ENCODE results near the gene HRNR. TPM values are rescaled to one million over a fixed set of nuclear protein-coding genes. Genes with fewer than 3 reads are reported as not detected.

The HRNR gene
- not detected for total RNA-seq

GRCh38 chr1:152224093-152224492, at the start of gene HRNR:
TSS of gene HRNR (minus strand) at chr1:152224193. CDS start at chr1:152223253, 940 bp downstream.

Other genes starting within 250 kb of the HRNR start
- gene S100A10, start 230.3 kb downstream of the HRNR start, total RNA-seq: 1.6 TPM
- gene S100A11, start 187.2 kb downstream of the HRNR start, total RNA-seq: 2.5 TPM
- gene TCHHL1, start 135.1 kb downstream of the HRNR start, total RNA-seq: not detected
- under 0.01 TPM for gene TCHH, start 108.7 kb downstream of the HRNR start, total RNA-seq
- gene RPTN, start 65.0 kb downstream of the HRNR start, total RNA-seq: not detected
- gene FLG, start 101.0 kb upstream of the HRNR start, total RNA-seq: not detected
- gene FLG2, start 135.8 kb upstream of the HRNR start, total RNA-seq: not detected
- not detected for gene CRNN, start 190.1 kb upstream of the HRNR start, total RNA-seq